Liver (tissue), 9 donors: ENCODE results near the gene MTMR6. TPM values are rescaled to one million over a fixed set of nuclear protein-coding genes. Genes with fewer than 3 reads are reported as not detected.

Source experiments
- DNase-seq: peaks from one replicate; pipeline ENCODE4 v3.0.0-alpha.2; 2017; ENCODE audit warnings: low spot score
- H3K27ac ChIP-seq, 2 donors: one replicate each; pipeline ENCODE4 v1.7.0; 2013; ENCODE audit warnings: inconsistent platforms in 2 of 2, low read length in 2 of 2, control low read depth in 1 of 2, low read depth in 1 of 2, mild to moderate bottlenecking in 1 of 2
- H3K27me3 ChIP-seq, 4 donors: one replicate each; pipeline versions ENCODE4 v1.6.1 to v1.7.0; 2013; ENCODE audit warnings: low read length in 3 of 4, inconsistent platforms in 1 of 4, mild to moderate bottlenecking in 1 of 4, moderate library complexity in 1 of 4; ENCODE audit not compliant: control insufficient read depth in 4 of 4, insufficient read depth in 4 of 4
- H3K36me3 ChIP-seq, 4 donors: one replicate each; pipeline versions ENCODE4 v1.6.1 to v1.7.0; 2013; ENCODE audit warnings: low read length in 3 of 4, mild to moderate bottlenecking in 3 of 4, low read depth in 1 of 4, moderate library complexity in 1 of 4; ENCODE audit not compliant: control insufficient read depth in 4 of 4, insufficient read depth in 3 of 4
- H3K4me1 ChIP-seq, 4 donors: one replicate each; pipeline versions ENCODE4 v1.6.1 to v1.7.0; 2013; ENCODE audit warnings: low read length in 3 of 4, mild to moderate bottlenecking in 3 of 4, moderate library complexity in 1 of 4; ENCODE audit not compliant: control insufficient read depth in 4 of 4, insufficient read depth in 4 of 4
- H3K4me3 ChIP-seq, 3 donors: one replicate each; pipeline versions ENCODE4 v1.6.1 to v1.7.0; 2013; ENCODE audit warnings: low read length in 3 of 3, control low read depth in 1 of 3, low read depth in 1 of 3, mild to moderate bottlenecking in 1 of 3
- H3K9ac ChIP-seq, 2 donors: one replicate each; pipeline ENCODE4 v1.7.0; 2013; ENCODE audit warnings: low read length in 2 of 2, mild to moderate bottlenecking in 2 of 2, moderate library complexity in 2 of 2, control low read depth in 1 of 2, low read depth in 1 of 2
- H3K9me3 ChIP-seq, 4 donors: one replicate each; pipeline versions ENCODE4 v1.6.1 to v1.7.0; 2013; ENCODE audit warnings: low read length in 3 of 4; ENCODE audit not compliant: control insufficient read depth in 4 of 4
- FOXA1 ChIP-seq: IDR thresholded peaks from 2 replicates; pipeline ENCODE4 v1.6.1; 2016; ENCODE audit warnings: antibody characterized with exemption
- FOXA2 ChIP-seq: IDR thresholded peaks from 2 replicates; pipeline ENCODE4 v1.6.1; 2016; ENCODE audit warnings: antibody characterized with exemption
- HNF4A ChIP-seq, 2 donors: conservative IDR thresholded peaks; 2 replicates each; pipeline ENCODE4 v1.6.1; 2016; ENCODE audit warnings: antibody characterized with exemption in 2 of 2, mild to moderate bottlenecking in 2 of 2
- HNF4G ChIP-seq: IDR thresholded peaks from 2 replicates; pipeline ENCODE4 v1.6.1; 2016; ENCODE audit warnings: antibody characterized with exemption
- JUND ChIP-seq, 2 donors: IDR thresholded peaks; 2 replicates each; pipeline ENCODE4 v1.6.1; 2016; ENCODE audit warnings: antibody characterized with exemption in 2 of 2
- MAX ChIP-seq: IDR thresholded peaks from 2 replicates; pipeline ENCODE4 v1.6.1; 2016; ENCODE audit warnings: antibody characterized with exemption
- SP1 ChIP-seq: IDR thresholded peaks from 2 replicates; pipeline ENCODE4 v1.6.1; 2018; ENCODE audit warnings: antibody characterized with exemption, mild to moderate bottlenecking
- TAF1 ChIP-seq: conservative IDR thresholded peaks from 2 replicates; pipeline ENCODE4 v1.6.1; 2016; ENCODE audit warnings: antibody characterized with exemption, mild to moderate bottlenecking
- YY1 ChIP-seq: IDR thresholded peaks from 2 replicates; pipeline ENCODE4 v1.6.1; 2016; ENCODE audit warnings: antibody characterized with exemption, mild to moderate bottlenecking
- ZBTB33 ChIP-seq: IDR thresholded peaks from 2 replicates; pipeline ENCODE4 v1.6.1; 2016; ENCODE audit warnings: antibody characterized with exemption
- WGBS: extraction: QIAGEN DNeasy Blood & Tissue Kit; methylation state at CpG from one replicate; pipeline ENCODE4 v1.1.7; 2013; 5-methylcytosine and 5-hydroxymethylcytosine counted together
- polyA plus RNA-seq, 2 donors: library from polyadenylated mRNA; stranded (reverse) in 1 of 2; unstranded in 1 of 2; fragments of 200-250 nt in 1 of 2; fragments of >200 nt in 1 of 2; fragmentation: Nextera tagmentation in 1 of 2; extraction: Ambion mirVana in 1 of 2; gene quantifications; one replicate each; pipeline versions ENCODE4 v1.2.1 to v1.2.3, GENCODE V29; 2013 to 2015
- total RNA-seq, 2 donors: library from RNA; depleted of rRNA; stranded (reverse); fragments of >200 nt; gene quantifications; one replicate each; pipeline ENCODE4 v1.2.3, GENCODE V29; 2014
- TF ChIP-seq, protein P1 (sequence below): IDR thresholded peaks from 2 replicates; pipeline ENCODE4 v1.6.1; 2016; ENCODE audit warnings: antibody characterized with exemption
- donor health status: healthy.
- donor health status: healthy.
- donor health status: healthy.
- donor health status: healthy.
- donor health status: healthy.

MTMR6 gene
- total and polyA plus RNA-seq, 4 donors: 5.3 to 12.6 (median 7.6) TPM

DNA sequence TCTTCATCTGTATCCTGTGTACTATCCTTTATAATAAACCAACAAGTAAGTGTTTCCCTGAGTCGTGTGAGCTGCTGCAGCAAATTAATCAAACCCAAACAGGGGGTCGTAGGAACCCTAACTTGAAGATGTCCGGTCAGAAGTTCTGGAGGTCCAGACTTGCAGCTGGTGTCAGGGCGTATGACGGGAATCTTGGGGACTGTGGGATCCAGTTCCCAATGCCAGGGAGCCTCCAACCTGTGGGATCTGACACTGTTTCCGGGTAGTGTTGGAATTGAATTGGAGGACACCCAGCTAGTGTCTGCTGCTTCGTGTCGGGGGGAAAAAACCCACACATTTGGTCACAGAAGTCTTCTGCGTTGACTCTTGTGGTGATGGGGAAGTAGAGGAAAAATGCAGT, 63.1 kb downstream of the MTMR6 start:
- no peaks in the 10 kb centered on the region for H3K4me1 ChIP-seq
- H3K27me3 ChIP-seq: peaks cover 0 to 10% (median 1%) of the 10 kb centered on the region in 4 donors
- no peaks in the 10 kb centered on the region for H3K36me3 ChIP-seq
- H3K4me3 ChIP-seq: no peak overlapping the region
- no peak overlapping the region for H3K9ac ChIP-seq
- WGBS: 87% methylated on average over 9 of the region's 9 CpGs
- DNase-seq: no peak
- H3K9me3 ChIP-seq: no peaks in the 10 kb centered on the region
- H3K27ac ChIP-seq: no peak overlapping the region
- TF ChIP-seq HNF4A (conservative IDR thresholded peaks at IDR 0.05): no peak
- TF ChIP-seq YY1: no peak
- no peak for TF ChIP-seq FOXA1
- TF ChIP-seq TAF1: no peak
- no peak for TF ChIP-seq SP1

- Histone ChIP-seq H3K27me3 (peaks cover 0 to 3% (median 0%) of the 10 kb centered on the region in 4 donors), H3K4me1 (no peaks in the 10 kb centered on the region), H3K9me3 (no peaks in the 10 kb centered on the region), H3K4me3 (no peak overlapping the region), H3K27ac (no peak overlapping the region), H3K9ac (no peak overlapping the region), H3K36me3 (no peaks in the 10 kb centered on the region)
- 85% methylated on average over 9 of the region's 9 CpGs for WGBS
- no peak for TF ChIP-seq JUND (IDR thresholded peaks at IDR 0.05)
- TF ChIP-seq, protein P1, sequence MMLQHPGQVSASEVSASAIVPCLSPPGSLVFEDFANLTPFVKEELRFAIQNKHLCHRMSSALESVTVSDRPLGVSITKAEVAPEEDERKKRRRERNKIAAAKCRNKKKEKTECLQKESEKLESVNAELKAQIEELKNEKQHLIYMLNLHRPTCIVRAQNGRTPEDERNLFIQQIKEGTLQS: no peak
- no peak for DNase-seq
These were observed 64.5 kb downstream of the MTMR6 start for GRCh38 chr13:25222740-25223139.

DNA sequence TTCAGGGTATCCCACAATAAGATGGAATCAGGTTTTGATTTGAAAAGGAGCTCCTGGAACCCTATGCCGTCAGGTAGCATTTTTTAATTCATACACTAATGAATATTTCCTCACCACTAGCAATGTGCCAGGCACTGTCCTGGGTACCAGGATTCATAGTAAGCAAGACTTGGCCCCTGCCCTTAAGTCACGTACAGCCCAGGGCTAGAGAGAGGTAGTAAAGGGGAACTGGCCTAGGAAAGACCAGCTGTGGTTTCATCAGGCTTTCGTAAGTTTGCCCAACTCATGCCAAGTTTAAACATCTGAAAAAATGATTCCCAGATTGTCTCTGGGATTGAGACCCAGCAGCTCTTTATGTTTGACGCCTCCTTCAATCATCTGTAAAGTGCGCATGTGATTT, 69.3 kb downstream of the MTMR6 start:
- Histone ChIP-seq H3K9ac (no peak overlapping the region), H3K9me3 (no peaks in the 10 kb centered on the region), H3K4me3 (no peak overlapping the region), H3K36me3 (no peaks in the 10 kb centered on the region), H3K27ac (no peak overlapping the region), H3K27me3 (peaks cover 0 to 3% (median 0%) of the 10 kb centered on the region in 4 donors), H3K4me1 (no peaks in the 10 kb centered on the region)
- TF ChIP-seq FOXA2 (no peak), MAX (no peak), JUND (IDR thresholded peaks at IDR 0.05) (no peak), HNF4A (conservative IDR thresholded peaks at IDR 0.05) (no peak), HNF4G (no peak), ZBTB33 (no peak), YY1 (no peak)
- TF ChIP-seq, protein P1: no peak
- no peak for DNase-seq
- WGBS: 77% methylated on average over 5 of the region's 5 CpGs
